GM18951 (cell line): ENCODE data around the gene ABLIM2.

Experiments
- POLR2A ChIP-seq: IDR thresholded peaks from 4 replicates; pipeline ENCODE4 v1.6.1; 2011; ENCODE audit warnings: mild to moderate bottlenecking; ENCODE audit not compliant: insufficient read length, insufficient read depth; ENCODE audit errors: extremely low read depth
- in situ Hi-C: fragments of 300-500 bp; cut with MboI; formaldehyde crosslinking; loops from one replicate; pipeline ENCODE4 v1.12.0; 2022; ENCODE audit warnings: low sequenced_read_pairs, mixed read lengths, inconsistent platforms; ENCODE audit not compliant: unreplicated experiment

The ABLIM2 gene

GRCh38 chr4:8083086-8083825 is 75.4 kb downstream of the ABLIM2 start:
- in situ Hi-C loops = no loop called here
- no peak for TF ChIP-seq POLR2A

DNA sequence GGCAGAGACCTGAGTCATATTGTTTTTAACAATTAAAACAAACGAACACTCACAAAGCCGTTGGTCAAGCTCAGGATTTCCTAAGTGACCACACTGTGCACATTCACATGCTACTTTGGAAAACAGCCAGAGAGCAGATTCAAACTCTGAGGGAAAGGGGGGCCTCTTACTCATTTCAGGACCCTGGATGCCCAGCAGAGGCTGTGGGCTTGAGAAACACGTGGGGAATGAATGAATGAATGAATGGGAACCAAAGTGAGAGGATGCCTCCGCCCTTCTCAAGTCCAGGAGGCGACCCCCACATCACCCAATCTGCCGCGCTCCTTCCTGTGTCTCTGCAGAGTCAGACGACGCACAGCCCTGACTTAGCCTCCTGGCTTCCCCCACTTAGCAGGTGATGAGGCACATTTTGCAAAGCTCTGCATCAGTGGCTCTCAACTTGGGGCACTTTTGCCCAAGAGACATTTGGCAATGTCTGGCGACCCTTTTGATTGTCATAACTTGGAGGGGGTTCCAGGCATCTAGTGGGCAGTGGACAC is 76.0 kb downstream of the ABLIM2 start:
- TF ChIP-seq POLR2A = no peak
- in situ Hi-C loops = no loop called here

- no peak for TF ChIP-seq POLR2A
- in situ Hi-C loops = no loop called here
Observed at GRCh38 chr4:8081621-8082516, 76.7 kb downstream of the ABLIM2 start.

DNA sequence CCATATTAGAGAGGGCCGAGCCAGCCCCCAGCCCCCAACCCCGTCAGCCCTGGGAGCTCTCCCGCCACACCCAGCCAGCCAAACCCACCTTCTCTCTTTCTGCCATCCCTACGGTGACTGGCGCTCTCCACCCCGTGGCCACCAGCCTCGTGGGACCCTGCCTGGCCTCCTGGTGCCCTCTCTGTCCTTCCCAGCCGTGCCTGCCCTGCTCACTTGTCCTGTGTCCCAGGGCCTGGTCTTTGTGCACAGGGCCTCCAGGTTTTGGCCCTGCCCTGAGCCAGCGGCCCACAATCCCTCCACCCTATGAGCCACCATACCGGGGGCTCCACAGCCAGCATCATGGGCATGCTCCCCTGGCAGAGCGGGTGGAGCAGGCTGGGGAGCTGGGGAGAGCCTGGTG is 77.4 kb downstream of the ABLIM2 start:
- in situ Hi-C loops = no loop called here
- no peak for TF ChIP-seq POLR2A

GRCh38 chr4:8080754-8081065 is 77.9 kb downstream of the ABLIM2 start:
- in situ Hi-C loops = no loop called here
- no peak for TF ChIP-seq POLR2A

GRCh38 chr4:8079916-8080753 is 78.5 kb downstream of the ABLIM2 start:
- TF ChIP-seq POLR2A = no peak
- in situ Hi-C loops = no loop called here

GRCh38 chr4:8079031-8079885 is 79.4 kb downstream of the ABLIM2 start:
- in situ Hi-C loops = no loop called here
- TF ChIP-seq POLR2A = no peak

- TF ChIP-seq POLR2A = no peak
- in situ Hi-C loops = no loop called here
Observed at GRCh38 chr4:8078610-8079015, 80.0 kb downstream of the ABLIM2 start.

GRCh38 chr4:8078109-8078494 is 80.5 kb downstream of the ABLIM2 start:
- in situ Hi-C loops = no loop called here
- TF ChIP-seq POLR2A = no peak

DNA sequence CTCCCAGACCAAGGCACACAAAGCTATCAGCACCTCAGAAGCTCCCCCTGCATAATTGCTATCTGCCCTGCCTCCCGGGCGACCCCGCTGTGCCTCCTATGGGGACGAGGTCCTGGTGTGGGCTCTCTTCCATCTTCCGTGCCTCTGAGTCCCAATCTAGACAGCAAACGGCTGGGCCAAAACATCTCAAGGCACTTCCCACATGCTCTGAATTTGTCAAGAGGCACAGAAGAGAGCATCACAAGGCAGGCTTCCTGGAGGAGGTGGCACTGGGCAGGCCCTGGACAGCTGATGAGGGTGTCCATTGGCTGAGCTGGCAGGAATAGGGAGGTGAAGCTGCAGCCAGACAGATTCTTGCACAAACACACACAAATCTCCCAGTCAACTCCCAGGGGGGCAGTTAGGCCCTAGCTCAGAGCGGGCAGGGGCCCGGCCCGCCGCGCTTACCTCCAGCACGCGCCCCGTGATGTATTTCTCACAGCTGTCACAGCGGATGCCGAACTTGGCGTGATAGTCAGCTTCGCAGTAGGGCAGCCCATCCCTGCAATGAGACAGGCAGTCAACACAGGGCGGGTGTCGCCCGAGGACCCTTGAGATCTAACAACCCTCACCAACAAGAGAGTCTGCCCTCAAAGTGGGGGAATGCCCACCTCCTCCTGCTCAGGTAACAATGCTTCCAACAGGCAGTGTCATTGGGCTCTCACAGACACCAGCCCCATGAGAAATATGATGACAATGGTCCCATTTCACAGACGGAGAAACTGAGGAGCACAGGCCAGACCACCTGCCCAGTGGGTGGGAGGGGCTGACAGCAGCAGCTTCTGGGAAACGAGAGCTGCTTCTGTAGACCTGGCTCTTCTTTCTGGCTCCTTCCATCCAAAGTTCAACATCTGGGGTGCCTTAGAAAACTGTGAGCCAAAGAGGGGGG is 81.2 kb downstream of the ABLIM2 start:
- in situ Hi-C loops = no loop called here
- no peak for TF ChIP-seq POLR2A

- in situ Hi-C loops = no loop called here
- TF ChIP-seq POLR2A = no peak
Observed at GRCh38 chr4:8076023-8076422, 82.6 kb downstream of the ABLIM2 start.

GRCh38 chr4:8073206-8073863 is 85.3 kb downstream of the ABLIM2 start:
- in situ Hi-C loops = no loop called here
- TF ChIP-seq POLR2A = no peak
